Keratinocyte (primary cell): Measurements from ENCODE around the gene RTN4IP1.

ENCODE experiments used
- EZH2 ChIP-seq: IDR thresholded peaks from one replicate; pipeline ENCODE4 v1.6.1; 2012; ENCODE audit warnings: inconsistent platforms, mild to moderate bottlenecking, low read length, moderate library complexity
- TF ChIP-seq, protein P1 (sequence below), 3 experiments: IDR thresholded peaks in 1 of 3; conservative IDR thresholded peaks in 1 of 3; optimal IDR thresholded peaks in 1 of 3; 2 replicates in 2 of 3; 3 replicates in 1 of 3; pipeline versions ENCODE3 to v1.5.1; 2011; ENCODE audit warnings: low read length in 3 of 3, mild to moderate bottlenecking in 3 of 3, moderate library complexity in 2 of 3, control low read depth in 1 of 3, inconsistent platforms in 1 of 3; ENCODE audit not compliant: insufficient read depth in 2 of 3; ENCODE audit errors: extremely low read depth in 1 of 3

GRCh38 chr6:106561686-106562405, 67.5 kb downstream of the RTN4IP1 start:
- TF ChIP-seq, protein P1, sequence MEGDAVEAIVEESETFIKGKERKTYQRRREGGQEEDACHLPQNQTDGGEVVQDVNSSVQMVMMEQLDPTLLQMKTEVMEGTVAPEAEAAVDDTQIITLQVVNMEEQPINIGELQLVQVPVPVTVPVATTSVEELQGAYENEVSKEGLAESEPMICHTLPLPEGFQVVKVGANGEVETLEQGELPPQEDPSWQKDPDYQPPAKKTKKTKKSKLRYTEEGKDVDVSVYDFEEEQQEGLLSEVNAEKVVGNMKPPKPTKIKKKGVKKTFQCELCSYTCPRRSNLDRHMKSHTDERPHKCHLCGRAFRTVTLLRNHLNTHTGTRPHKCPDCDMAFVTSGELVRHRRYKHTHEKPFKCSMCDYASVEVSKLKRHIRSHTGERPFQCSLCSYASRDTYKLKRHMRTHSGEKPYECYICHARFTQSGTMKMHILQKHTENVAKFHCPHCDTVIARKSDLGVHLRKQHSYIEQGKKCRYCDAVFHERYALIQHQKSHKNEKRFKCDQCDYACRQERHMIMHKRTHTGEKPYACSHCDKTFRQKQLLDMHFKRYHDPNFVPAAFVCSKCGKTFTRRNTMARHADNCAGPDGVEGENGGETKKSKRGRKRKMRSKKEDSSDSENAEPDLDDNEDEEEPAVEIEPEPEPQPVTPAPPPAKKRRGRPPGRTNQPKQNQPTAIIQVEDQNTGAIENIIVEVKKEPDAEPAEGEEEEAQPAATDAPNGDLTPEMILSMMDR (optimal IDR thresholded peaks at IDR 0.05 in 1 of 3, IDR thresholded peaks at IDR 0.05 in 1 of 3, conservative IDR thresholded peaks at IDR 0.05 in 1 of 3; ENCODE audit: extremely low read depth in 1 of 3, insufficient read depth in 2 of 3, low read length in 3 of 3): no peak
- no peak for TF ChIP-seq EZH2
